ENCODE measurements around the gene RFTN1.

GRCh38 chr3:16338999-16339398 lies 174.5 kb downstream of the RFTN1 start:
- TF ChIP-seq POLR2AphosphoS5 (IDR thresholded peaks at IDR 0.05; ENCODE audit: borderline replicate concordance, low read depth, low read length) (no peak), EZH2 (IDR thresholded peaks at IDR 0.05) (no peak), FOXP2 (optimal IDR thresholded peaks at IDR 0.05; ENCODE audit: control extremely low read depth, extremely low read length, insufficient read depth) (no peak)
